HepG2 (cell line): Measurements from ENCODE around the gene PAK6. TPM values are rescaled to one million over a fixed set of nuclear protein-coding genes. Genes with fewer than 3 reads are reported as not detected.

ENCODE experiments used
- ATAC-seq: fragments of 200-7000 bp; cut with Tn5 transposase; 3 replicates; pipeline ENCODE4 v1.9.1; 2020; ENCODE audit warnings: mild to moderate bottlenecking, moderate library complexity
- BruUV-seq: library from RNA; stranded (reverse); fragments of 400-500 nt; replicated peaks from 2 replicates; lab custom pipeline; 2021; lab: Mats Ljungman, UMichigan
- CTCF ChIA-PET: fragments of 300-600 bp; formaldehyde crosslinking; extraction: SDS; loops from one replicate; lab custom pipeline; 2021; ENCODE audit warnings: low total read pairs, inconsistent platforms, low intra/inter-chr PET ratio; lab: Yijun Ruan, JAX
- POLR2A ChIA-PET: fragments of 350-600 bp; sonication (Branson Sonifier 250); formaldehyde crosslinking; loops from one replicate; lab custom pipeline; 2020; ENCODE audit warnings: antibody characterized with exemption, inconsistent platforms; lab: Yijun Ruan, JAX
- DNase-seq: peaks from one replicate; pipeline ENCODE4 v3.0.0-alpha.2; 2015; ENCODE audit warnings: low spot score
- FAIRE-seq: peaks from 3 replicates; lab custom pipeline; 2011; peaks lifted over from hg19 to GRCh38; lab: Jason Lieb, UNC
- H2AFZ ChIP-seq: one replicate; pipeline ENCODE4 v1.6.1; 2011; ENCODE audit warnings: low read length, inconsistent platforms
- H3K27ac ChIP-seq: fragments of 300-600 bp; 3 replicates; pipeline ENCODE4 v1.8.0; 2011; ENCODE audit warnings: mixed run types, mild to moderate bottlenecking, mixed read lengths, low read length, inconsistent platforms; ENCODE audit not compliant: insufficient read depth; ENCODE audit errors: extremely low read length
- H3K27me3 ChIP-seq, 2 experiments: fragments of 200-600 bp in 1 of 2; 2 replicates in 1 of 2; 3 replicates in 1 of 2; pipeline versions ENCODE4 v1.6.0 to v1.8.0; 2011; ENCODE audit warnings: low read length in 2 of 2, mild to moderate bottlenecking in 2 of 2, moderate library complexity in 2 of 2, inconsistent platforms in 1 of 2; ENCODE audit not compliant: insufficient read depth in 2 of 2, control insufficient read depth in 1 of 2
- H3K36me3 ChIP-seq, 2 experiments: fragments of 200-600 bp in 1 of 2; replicated peaks in 1 of 2; 2 replicates in 1 of 2; 3 replicates in 1 of 2; pipeline versions ENCODE4 v1.5.1 to v1.8.0; 2011; ENCODE audit warnings: low read length in 2 of 2, inconsistent platforms in 1 of 2; ENCODE audit not compliant: insufficient read depth in 2 of 2, control insufficient read depth in 1 of 2
- H3K4me1 ChIP-seq: 2 replicates; pipeline ENCODE4 v1.5.1; 2012; ENCODE audit warnings: low read length, inconsistent platforms; ENCODE audit not compliant: insufficient read depth
- H3K4me2 ChIP-seq: 2 replicates; pipeline ENCODE4 v1.6.0; 2011; ENCODE audit warnings: low read depth, low read length, inconsistent platforms
- H3K4me3 ChIP-seq, 3 experiments: fragments of 200-600 bp in 1 of 3; sonication (generic), shearing (Covaris generic) in 1 of 3; replicated peaks in 1 of 3; 2 replicates each; pipeline ENCODE4 v1.5.1; 2011 to 2016; ENCODE audit warnings: low read length in 3 of 3, inconsistent platforms in 2 of 3, low read depth in 2 of 3, mild to moderate bottlenecking in 2 of 3, control low read depth in 1 of 3, mixed read lengths in 1 of 3; ENCODE audit not compliant: insufficient read depth in 1 of 3
- H3K79me2 ChIP-seq: one replicate; pipeline ENCODE4 v1.6.1; 2011; ENCODE audit warnings: low read length, inconsistent platforms; ENCODE audit not compliant: insufficient read depth
- H3K9ac ChIP-seq: 2 replicates; pipeline ENCODE4 v1.6.0; 2011; ENCODE audit warnings: mild to moderate bottlenecking, low read depth, low read length, inconsistent platforms; ENCODE audit not compliant: insufficient read depth
- H3K9me3 ChIP-seq: 2 replicates; pipeline ENCODE4 v1.5.1; 2012; ENCODE audit warnings: mild to moderate bottlenecking, low read length
- H4K20me1 ChIP-seq: 2 replicates; pipeline ENCODE4 v1.6.0; 2011; ENCODE audit warnings: inconsistent platforms, mild to moderate bottlenecking, low read length, moderate library complexity; ENCODE audit not compliant: insufficient read depth
- ETV6 ChIP-seq: sonication (generic); formaldehyde crosslinking; conservative IDR thresholded peaks from 2 replicates; pipeline ENCODE4 v1.4.0; 2020; ENCODE audit warnings: missing genetic modification reagents
- HNRNPH1 ChIP-seq: fragments of 200-400 bp; formaldehyde crosslinking; optimal IDR thresholded peaks from 2 replicates; pipeline ENCODE3; 2017; ENCODE audit warnings: mild to moderate bottlenecking, low read depth, low read length
- HOXA3 ChIP-seq: sonication (generic); formaldehyde crosslinking; IDR thresholded peaks from 2 replicates; pipeline ENCODE4 v1.5.0; 2020; ENCODE audit warnings: missing genetic modification reagents
- HOXA7 ChIP-seq: sonication (generic); formaldehyde crosslinking; IDR thresholded peaks from 2 replicates; pipeline ENCODE4 v1.8.1; 2022; ENCODE audit warnings: mild to moderate bottlenecking, missing genetic modification reagents, moderate library complexity
- MEF2D ChIP-seq: sonication (generic); formaldehyde crosslinking; IDR thresholded peaks from 2 replicates; pipeline ENCODE4 v1.5.1; 2020; ENCODE audit warnings: mild to moderate bottlenecking, missing genetic modification reagents
- PHF8 ChIP-seq: sonication (generic); formaldehyde crosslinking; IDR thresholded peaks from 2 replicates; pipeline ENCODE4 v1.5.0; 2020; ENCODE audit warnings: missing genetic modification reagents
- POLR2AphosphoS2 ChIP-seq: IDR thresholded peaks from 2 replicates; pipeline ENCODE4 v1.6.1; 2011; ENCODE audit warnings: low read depth, low read length, improper control_type of control experiment
- REST ChIP-seq, 2 experiments: IDR thresholded peaks; 2 replicates each; pipeline ENCODE4 v1.6.1; 2011 to 2012; ENCODE audit warnings: low read length in 2 of 2, borderline replicate concordance in 1 of 2, low read depth in 1 of 2, mild to moderate bottlenecking in 1 of 2, moderate library complexity in 1 of 2
- RFX3 ChIP-seq: IDR thresholded peaks from 2 replicates; pipeline ENCODE4 v1.6.1; 2016; ENCODE audit warnings: missing biosample characterization, missing genetic modification reagents
- RNF219 ChIP-seq: sonication (generic); formaldehyde crosslinking; IDR thresholded peaks from 2 replicates; pipeline ENCODE4 v1.5.0; 2020; ENCODE audit warnings: mild to moderate bottlenecking, missing genetic modification reagents
- SIN3B ChIP-seq: fragments of 150-350 bp; IDR thresholded peaks from 2 replicates; pipeline ENCODE4 v1.6.1; 2014; ENCODE audit warnings: low read length
- ZKSCAN1 ChIP-seq: fragments of 150-350 bp; IDR thresholded peaks from 2 replicates; pipeline ENCODE4 v1.6.1; 2014; ENCODE audit warnings: low read length
- ZNF136 ChIP-seq: sonication (generic); formaldehyde crosslinking; IDR thresholded peaks from 2 replicates; pipeline ENCODE4 v1.8.1; 2022; ENCODE audit warnings: low read depth, mild to moderate bottlenecking, moderate library complexity, missing genetic modification reagents
- ZNF180 ChIP-seq: sonication (generic); formaldehyde crosslinking; IDR thresholded peaks from 2 replicates; pipeline ENCODE4 v1.4.0; 2020; ENCODE audit warnings: low read depth, missing genetic modification reagents, borderline replicate concordance
- ZNF530 ChIP-seq: sonication (generic); formaldehyde crosslinking; IDR thresholded peaks from 2 replicates; pipeline ENCODE4 v1.5.0; 2020; ENCODE audit warnings: low read depth, mild to moderate bottlenecking, missing genetic modification reagents
- ZNF552 ChIP-seq: sonication (generic); formaldehyde crosslinking; IDR thresholded peaks from 2 replicates; pipeline ENCODE4 v1.9.0; 2022; ENCODE audit warnings: missing genetic modification reagents, mild to moderate bottlenecking, borderline replicate concordance
- ZSCAN31 ChIP-seq: sonication (generic); formaldehyde crosslinking; IDR thresholded peaks from 2 replicates; pipeline ENCODE4 v1.5.0; 2020; ENCODE audit warnings: low read depth, mild to moderate bottlenecking, missing genetic modification reagents
- in situ Hi-C: cut with HindIII; loops from 2 replicates; pipeline ENCODE4 v1.10.0; 2017; ENCODE audit warnings: low pct_unique_long_range_greater_than_20kb; ENCODE audit not compliant: extremely low pct_ligation_motif_present
- intact Hi-C: fragments of 100-400 bp; cut with micrococcal nuclease; formaldehyde crosslinking; loops from one replicate; pipeline ENCODE4 v1.10.0; 2022; ENCODE audit not compliant: unreplicated experiment
- polyA plus RNA-seq, 8 experiments: library from polyadenylated mRNA; depleted of rRNA in 3 of 8; stranded (reverse) in 7 of 8; unstranded in 1 of 8; fragments of >200 nt; fragmentation: Illumina TruSeq in 4 of 8; extraction: Trizol in 4 of 8; gene quantifications; 2 replicates each; pipeline versions ENCODE4 v1.2.1 to v1.2.3, GENCODE V29; 2011 to 2016; ENCODE audit warnings: low read depth in 4 of 8, missing spikeins in 1 of 8, mixed read lengths in 1 of 8; ENCODE audit not compliant: insufficient read depth in 1 of 8
- total RNA-seq, 5 experiments: library from RNA; depleted of rRNA; stranded (reverse); fragments of >200 nt; fragmentation: Illumina TruSeq; extraction: Trizol; gene quantifications; 2 replicates each; pipeline ENCODE4 v1.2.3, GENCODE V29; 2016; ENCODE audit warnings: low read depth in 1 of 5

PAK6 gene
- total and polyA plus RNA-seq, 2 of the 13 experiments (the other 11 are each of a cell fraction or from before 2014, with no cell fraction given), result 0.07 TPM; not detected in 1

- intact Hi-C loops, result no loop called here
- Histone ChIP-seq H3K4me2 (no peak overlapping the region), H3K27ac (no peak overlapping the region), H4K20me1 (no peaks in the 10 kb centered on the region), H3K9me3 (no peaks in the 10 kb centered on the region), H3K4me3 (no peak overlapping the region), H3K4me1 (no peaks in the 10 kb centered on the region), H3K79me2 (no peaks in the 10 kb centered on the region), H3K36me3 (peaks cover 0 to 15% of the 10 kb centered on the region in 2 experiments; a peak in 3 of 5 replicates), H3K27me3 (no peaks in the 10 kb centered on the region), H3K9ac (no peak overlapping the region), H2AFZ (no peak overlapping the region)
- DNase-seq (no peak), ATAC-seq (no peak), FAIRE-seq (no peak)
- in situ Hi-C loops, result no loop called here
- CTCF ChIA-PET, result no interaction called here
- no TSS peak for BruUV-seq
- no peak for TF ChIP-seq REST (IDR thresholded peaks at IDR 0.05; ENCODE audit: borderline replicate concordance in 1 of 2, low read depth in 1 of 2, low read length in 2 of 2)
- no peak for TF ChIP-seq ZNF552
- no peak for TF ChIP-seq RFX3 (CRISPR knock-in tag)
- no peak for TF ChIP-seq ZNF530 (CRISPR knock-in tag)
- TF ChIP-seq ZNF180, result no peak
- no peak for TF ChIP-seq SIN3B
- TF ChIP-seq MEF2D (CRISPR knock-in tag), result no peak
- TF ChIP-seq ZSCAN31 (CRISPR knock-in tag), result no peak
- TF ChIP-seq ZKSCAN1, result no peak
- no peak for TF ChIP-seq HNRNPH1
- no peak for TF ChIP-seq HOXA3 (CRISPR knock-in tag)
- no peak for TF ChIP-seq HOXA7 (CRISPR knock-in tag)
- no peak for TF ChIP-seq POLR2AphosphoS2
- no peak for TF ChIP-seq PHF8 (CRISPR knock-in tag)
- no peak for TF ChIP-seq RNF219
- no peak for TF ChIP-seq ETV6 (CRISPR knock-in tag)
- no peak for TF ChIP-seq ZNF136 (CRISPR knock-in tag)
- POLR2A ChIA-PET, result no interaction called here
These were observed 12.1 kb upstream of the PAK6 start for GRCh38 chr15:40226736-40227135.
